GM23338 (cell line): ENCODE data around the gene GPR39. TPM values are rescaled to one million over a fixed set of nuclear protein-coding genes. Genes with fewer than 3 reads are reported as not detected.

Experiments used
- ATAC-seq: fragments of 200-7000 bp; cut with Tn5 transposase; 3 replicates; pipeline ENCODE4 v1.9.1; 2020
- DNase-seq: peaks from one replicate; pipeline ENCODE4 v3.0.0-alpha.2; 2015; ENCODE audit warnings: low spot score
- H2AFZ ChIP-seq: fragments of 200-600 bp; sonication (generic); 2 replicates; pipeline ENCODE4 v1.8.0; 2016; ENCODE audit warnings: antibody characterized with exemption, mild to moderate bottlenecking, moderate library complexity
- H3F3A ChIP-seq: fragments of 200-600 bp; sonication (generic); replicated peaks from 2 replicates; pipeline ENCODE4 v1.8.0; 2017; ENCODE audit warnings: antibody characterized with exemption, mixed run types, low read depth
- H3K27ac ChIP-seq: fragments of 200-600 bp; sonication (generic); 2 replicates; pipeline ENCODE4 v1.6.1; 2016; ENCODE audit warnings: low read depth
- H3K27me3 ChIP-seq: fragments of 200-600 bp; sonication (generic); 2 replicates; pipeline ENCODE4 v1.8.0; 2016; ENCODE audit warnings: mild to moderate bottlenecking, mixed run types, moderate library complexity; ENCODE audit not compliant: insufficient read depth
- H3K36me3 ChIP-seq: fragments of 200-600 bp; sonication (generic); 2 replicates; pipeline ENCODE4 v1.8.0; 2016; ENCODE audit warnings: mild to moderate bottlenecking; ENCODE audit not compliant: insufficient read depth
- H3K4me1 ChIP-seq: fragments of 200-600 bp; sonication (generic); 2 replicates; pipeline ENCODE4 v1.8.0; 2016; ENCODE audit warnings: mild to moderate bottlenecking, moderate library complexity; ENCODE audit not compliant: insufficient read depth
- H3K4me2 ChIP-seq: fragments of 200-600 bp; sonication (generic); 2 replicates; pipeline ENCODE4 v1.7.1; 2017; ENCODE audit warnings: mixed run types
- H3K4me3 ChIP-seq: fragments of 200-600 bp; sonication (generic); 2 replicates; pipeline ENCODE4 v1.6.1; 2016; ENCODE audit warnings: mixed run types
- H3K79me2 ChIP-seq: fragments of 200-600 bp; sonication (generic); replicated peaks from 2 replicates; pipeline ENCODE4 v1.8.0; 2017; ENCODE audit warnings: mild to moderate bottlenecking; ENCODE audit not compliant: insufficient read depth
- H3K9me2 ChIP-seq: fragments of 200-600 bp; sonication (generic); 2 replicates; pipeline ENCODE4 v1.8.0; 2017; ENCODE audit not compliant: insufficient read depth
- H4K20me1 ChIP-seq: fragments of 200-600 bp; sonication (generic); replicated peaks from 2 replicates; pipeline ENCODE4 v1.8.0; 2017; ENCODE audit warnings: mild to moderate bottlenecking; ENCODE audit not compliant: insufficient read depth
- H3K27ac Mint-ChIP-seq: 2 replicates; pipeline ENCODE4 v1.8.0; 2020; ENCODE audit warnings: inconsistent platforms, mild to moderate bottlenecking, moderate library complexity, mixed read lengths
- H3K27me3 Mint-ChIP-seq: 3 replicates; pipeline ENCODE4 v1.8.0; 2022; ENCODE audit warnings: low read depth, mild to moderate bottlenecking, moderate library complexity, mixed read lengths, inconsistent platforms; ENCODE audit not compliant: insufficient read depth, poor library complexity
- H3K36me3 Mint-ChIP-seq: 3 replicates; pipeline ENCODE4 v1.8.0; 2021; ENCODE audit warnings: low read depth, mild to moderate bottlenecking, inconsistent platforms, moderate library complexity, mixed read lengths
- H3K4me1 Mint-ChIP-seq: 3 replicates; pipeline ENCODE4 v1.8.0; 2020; ENCODE audit warnings: mild to moderate bottlenecking, inconsistent platforms, mixed read lengths
- H3K4me3 Mint-ChIP-seq: 3 replicates; pipeline ENCODE4 v1.8.0; 2021; ENCODE audit warnings: moderate library complexity, mild to moderate bottlenecking, inconsistent platforms, mixed read lengths
- H3K9me3 Mint-ChIP-seq: 3 replicates; pipeline ENCODE4 v1.8.0; 2020; ENCODE audit warnings: moderate library complexity, mild to moderate bottlenecking, inconsistent platforms, mixed read lengths
- CREB1 ChIP-seq: fragments of 250-450 bp; sonication (Bioruptor Pico); IDR thresholded peaks from 2 replicates; pipeline ENCODE4 v1.5.0; 2020; ENCODE audit warnings: low read depth, mild to moderate bottlenecking, moderate library complexity
- EZH2 ChIP-seq: fragments of 200-600 bp; sonication (generic); IDR thresholded peaks from one replicate; pipeline ENCODE4 v1.8.0; 2017; ENCODE audit warnings: antibody characterized with exemption, mild to moderate bottlenecking, low read depth; ENCODE audit not compliant: unreplicated experiment
- JUNB ChIP-seq: IDR thresholded peaks from one replicate; pipeline ENCODE4 v1.6.1; 2016; ENCODE audit warnings: antibody characterized with exemption; ENCODE audit not compliant: unreplicated experiment
- NANOG ChIP-seq: IDR thresholded peaks from 2 replicates; pipeline ENCODE4 v1.6.1; 2016; ENCODE audit warnings: antibody characterized with exemption, borderline replicate concordance
- POLR2AphosphoS5 ChIP-seq: IDR thresholded peaks from 2 replicates; pipeline ENCODE4 v1.6.1; 2016; ENCODE audit warnings: antibody characterized with exemption, low read depth
- STAT1 ChIP-seq: IDR thresholded peaks from one replicate; pipeline ENCODE4 v1.6.1; 2016; ENCODE audit warnings: antibody characterized with exemption; ENCODE audit not compliant: unreplicated experiment
- ZNF114 ChIP-seq: fragments of 250-450 bp; sonication (Bioruptor Pico); IDR thresholded peaks from 2 replicates; pipeline ENCODE4 v1.5.0; 2020; ENCODE audit warnings: mild to moderate bottlenecking, moderate library complexity
- ZNF331 ChIP-seq: fragments of 250-450 bp; sonication (Bioruptor Pico); IDR thresholded peaks from 2 replicates; pipeline ENCODE4 v1.5.0; 2020; ENCODE audit warnings: low read depth, mild to moderate bottlenecking, moderate library complexity
- polyA plus RNA-seq: library from polyadenylated mRNA; unstranded; fragments of >200 nt; fragmentation: Nextera tagmentation; extraction: Ambion mirVana; gene quantifications from 2 replicates; pipeline ENCODE4 v1.2.1, GENCODE V29; 2016
- total RNA-seq: library from RNA; depleted of rRNA; stranded (reverse); fragments of >200 nt; shearing (Covaris generic); gene quantifications from 2 replicates; pipeline ENCODE4 v1.2.3, GENCODE V29; 2014
- TF ChIP-seq, protein P1 (sequence below): IDR thresholded peaks from one replicate; pipeline ENCODE4 v1.6.1; 2018; ENCODE audit warnings: antibody characterized with exemption; ENCODE audit not compliant: unreplicated experiment
- TF ChIP-seq, protein P2 (sequence below): IDR thresholded peaks from 2 replicates; pipeline ENCODE4 v1.6.1; 2016; ENCODE audit warnings: antibody characterized with exemption
- TF ChIP-seq, protein P3 (sequence below): fragments of 250-450 bp; sonication (Bioruptor Pico); IDR thresholded peaks from 2 replicates; pipeline ENCODE4 v1.5.0; 2020; ENCODE audit warnings: mild to moderate bottlenecking, moderate library complexity
- TF ChIP-seq, protein P4 (sequence below), 2 experiments: fragments of 200-600 bp in 1 of 2; sonication (generic) in 1 of 2; conservative IDR thresholded peaks; 2 replicates each; pipeline versions ENCODE4 v1.5.1 to v1.6.1; 2016 to 2017; ENCODE audit warnings: antibody characterized with exemption in 2 of 2, low read depth in 2 of 2, mild to moderate bottlenecking in 2 of 2, moderate library complexity in 1 of 2

The GPR39 gene
- total and polyA plus RNA-seq, 2 experiments from 2014 or later: 0.55 to 1.9 TPM

DNA sequence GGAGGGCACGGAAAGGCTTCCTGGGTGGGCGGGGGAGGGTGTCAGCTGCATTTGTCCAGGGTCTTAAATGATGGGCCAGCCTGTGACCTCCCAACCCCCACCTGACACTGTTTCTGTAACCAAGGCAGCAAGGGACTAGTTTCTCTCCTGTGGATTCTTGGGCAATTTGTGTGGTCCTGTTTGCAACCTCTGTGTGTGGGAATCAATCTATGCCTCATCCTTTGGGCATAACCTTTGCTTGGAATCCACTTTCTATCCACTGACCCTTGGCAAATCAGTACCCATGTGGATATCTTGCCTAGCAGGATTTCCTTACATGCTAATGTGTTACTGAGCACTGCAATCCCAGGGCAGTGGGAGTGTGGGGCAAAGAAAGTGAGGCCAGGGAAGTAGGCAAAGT lies 54.1 kb downstream of the GPR39 start:
- no peak for DNase-seq
- Mint-ChIP-seq H3K4me3 (no peak overlapping the region), H3K9me3 (peaks cover 15% of the 10 kb centered on the region), H3K36me3 (peaks cover 10% of the 10 kb centered on the region), H3K27ac (no peak overlapping the region), H3K4me1 (no peaks in the 10 kb centered on the region), H3K27me3 (no peaks in the 10 kb centered on the region)
- no peaks in the 10 kb centered on the region; the same call in 1 of the 2 replicates for H3K36me3 ChIP-seq
- H2AFZ ChIP-seq: no peak overlapping the region
- H3K27me3 ChIP-seq: no peaks in the 10 kb centered on the region
- no peaks in the 10 kb centered on the region for H3K79me2 ChIP-seq
- H4K20me1 ChIP-seq: no peaks in the 10 kb centered on the region
- H3K4me3 ChIP-seq: no peak overlapping the region
- H3K9me2 ChIP-seq: peaks cover 19% of the 10 kb centered on the region; the same call in 1 of the 2 replicates
- ATAC-seq: no peak
- H3K27ac ChIP-seq: no peak overlapping the region
- H3F3A ChIP-seq: no peaks in the 10 kb centered on the region
- no peaks in the 10 kb centered on the region for H3K4me1 ChIP-seq
- TF ChIP-seq NANOG: no peak
- TF ChIP-seq CREB1 (CRISPR knock-in tag): no peak
- TF ChIP-seq, protein P1, sequence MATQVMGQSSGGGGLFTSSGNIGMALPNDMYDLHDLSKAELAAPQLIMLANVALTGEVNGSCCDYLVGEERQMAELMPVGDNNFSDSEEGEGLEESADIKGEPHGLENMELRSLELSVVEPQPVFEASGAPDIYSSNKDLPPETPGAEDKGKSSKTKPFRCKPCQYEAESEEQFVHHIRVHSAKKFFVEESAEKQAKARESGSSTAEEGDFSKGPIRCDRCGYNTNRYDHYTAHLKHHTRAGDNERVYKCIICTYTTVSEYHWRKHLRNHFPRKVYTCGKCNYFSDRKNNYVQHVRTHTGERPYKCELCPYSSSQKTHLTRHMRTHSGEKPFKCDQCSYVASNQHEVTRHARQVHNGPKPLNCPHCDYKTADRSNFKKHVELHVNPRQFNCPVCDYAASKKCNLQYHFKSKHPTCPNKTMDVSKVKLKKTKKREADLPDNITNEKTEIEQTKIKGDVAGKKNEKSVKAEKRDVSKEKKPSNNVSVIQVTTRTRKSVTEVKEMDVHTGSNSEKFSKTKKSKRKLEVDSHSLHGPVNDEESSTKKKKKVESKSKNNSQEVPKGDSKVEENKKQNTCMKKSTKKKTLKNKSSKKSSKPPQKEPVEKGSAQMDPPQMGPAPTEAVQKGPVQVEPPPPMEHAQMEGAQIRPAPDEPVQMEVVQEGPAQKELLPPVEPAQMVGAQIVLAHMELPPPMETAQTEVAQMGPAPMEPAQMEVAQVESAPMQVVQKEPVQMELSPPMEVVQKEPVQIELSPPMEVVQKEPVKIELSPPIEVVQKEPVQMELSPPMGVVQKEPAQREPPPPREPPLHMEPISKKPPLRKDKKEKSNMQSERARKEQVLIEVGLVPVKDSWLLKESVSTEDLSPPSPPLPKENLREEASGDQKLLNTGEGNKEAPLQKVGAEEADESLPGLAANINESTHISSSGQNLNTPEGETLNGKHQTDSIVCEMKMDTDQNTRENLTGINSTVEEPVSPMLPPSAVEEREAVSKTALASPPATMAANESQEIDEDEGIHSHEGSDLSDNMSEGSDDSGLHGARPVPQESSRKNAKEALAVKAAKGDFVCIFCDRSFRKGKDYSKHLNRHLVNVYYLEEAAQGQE: no peak
- TF ChIP-seq JUNB: no peak
- TF ChIP-seq, protein P2, sequence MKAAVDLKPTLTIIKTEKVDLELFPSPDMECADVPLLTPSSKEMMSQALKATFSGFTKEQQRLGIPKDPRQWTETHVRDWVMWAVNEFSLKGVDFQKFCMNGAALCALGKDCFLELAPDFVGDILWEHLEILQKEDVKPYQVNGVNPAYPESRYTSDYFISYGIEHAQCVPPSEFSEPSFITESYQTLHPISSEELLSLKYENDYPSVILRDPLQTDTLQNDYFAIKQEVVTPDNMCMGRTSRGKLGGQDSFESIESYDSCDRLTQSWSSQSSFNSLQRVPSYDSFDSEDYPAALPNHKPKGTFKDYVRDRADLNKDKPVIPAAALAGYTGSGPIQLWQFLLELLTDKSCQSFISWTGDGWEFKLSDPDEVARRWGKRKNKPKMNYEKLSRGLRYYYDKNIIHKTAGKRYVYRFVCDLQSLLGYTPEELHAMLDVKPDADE: no peak
- TF ChIP-seq, protein P3, sequence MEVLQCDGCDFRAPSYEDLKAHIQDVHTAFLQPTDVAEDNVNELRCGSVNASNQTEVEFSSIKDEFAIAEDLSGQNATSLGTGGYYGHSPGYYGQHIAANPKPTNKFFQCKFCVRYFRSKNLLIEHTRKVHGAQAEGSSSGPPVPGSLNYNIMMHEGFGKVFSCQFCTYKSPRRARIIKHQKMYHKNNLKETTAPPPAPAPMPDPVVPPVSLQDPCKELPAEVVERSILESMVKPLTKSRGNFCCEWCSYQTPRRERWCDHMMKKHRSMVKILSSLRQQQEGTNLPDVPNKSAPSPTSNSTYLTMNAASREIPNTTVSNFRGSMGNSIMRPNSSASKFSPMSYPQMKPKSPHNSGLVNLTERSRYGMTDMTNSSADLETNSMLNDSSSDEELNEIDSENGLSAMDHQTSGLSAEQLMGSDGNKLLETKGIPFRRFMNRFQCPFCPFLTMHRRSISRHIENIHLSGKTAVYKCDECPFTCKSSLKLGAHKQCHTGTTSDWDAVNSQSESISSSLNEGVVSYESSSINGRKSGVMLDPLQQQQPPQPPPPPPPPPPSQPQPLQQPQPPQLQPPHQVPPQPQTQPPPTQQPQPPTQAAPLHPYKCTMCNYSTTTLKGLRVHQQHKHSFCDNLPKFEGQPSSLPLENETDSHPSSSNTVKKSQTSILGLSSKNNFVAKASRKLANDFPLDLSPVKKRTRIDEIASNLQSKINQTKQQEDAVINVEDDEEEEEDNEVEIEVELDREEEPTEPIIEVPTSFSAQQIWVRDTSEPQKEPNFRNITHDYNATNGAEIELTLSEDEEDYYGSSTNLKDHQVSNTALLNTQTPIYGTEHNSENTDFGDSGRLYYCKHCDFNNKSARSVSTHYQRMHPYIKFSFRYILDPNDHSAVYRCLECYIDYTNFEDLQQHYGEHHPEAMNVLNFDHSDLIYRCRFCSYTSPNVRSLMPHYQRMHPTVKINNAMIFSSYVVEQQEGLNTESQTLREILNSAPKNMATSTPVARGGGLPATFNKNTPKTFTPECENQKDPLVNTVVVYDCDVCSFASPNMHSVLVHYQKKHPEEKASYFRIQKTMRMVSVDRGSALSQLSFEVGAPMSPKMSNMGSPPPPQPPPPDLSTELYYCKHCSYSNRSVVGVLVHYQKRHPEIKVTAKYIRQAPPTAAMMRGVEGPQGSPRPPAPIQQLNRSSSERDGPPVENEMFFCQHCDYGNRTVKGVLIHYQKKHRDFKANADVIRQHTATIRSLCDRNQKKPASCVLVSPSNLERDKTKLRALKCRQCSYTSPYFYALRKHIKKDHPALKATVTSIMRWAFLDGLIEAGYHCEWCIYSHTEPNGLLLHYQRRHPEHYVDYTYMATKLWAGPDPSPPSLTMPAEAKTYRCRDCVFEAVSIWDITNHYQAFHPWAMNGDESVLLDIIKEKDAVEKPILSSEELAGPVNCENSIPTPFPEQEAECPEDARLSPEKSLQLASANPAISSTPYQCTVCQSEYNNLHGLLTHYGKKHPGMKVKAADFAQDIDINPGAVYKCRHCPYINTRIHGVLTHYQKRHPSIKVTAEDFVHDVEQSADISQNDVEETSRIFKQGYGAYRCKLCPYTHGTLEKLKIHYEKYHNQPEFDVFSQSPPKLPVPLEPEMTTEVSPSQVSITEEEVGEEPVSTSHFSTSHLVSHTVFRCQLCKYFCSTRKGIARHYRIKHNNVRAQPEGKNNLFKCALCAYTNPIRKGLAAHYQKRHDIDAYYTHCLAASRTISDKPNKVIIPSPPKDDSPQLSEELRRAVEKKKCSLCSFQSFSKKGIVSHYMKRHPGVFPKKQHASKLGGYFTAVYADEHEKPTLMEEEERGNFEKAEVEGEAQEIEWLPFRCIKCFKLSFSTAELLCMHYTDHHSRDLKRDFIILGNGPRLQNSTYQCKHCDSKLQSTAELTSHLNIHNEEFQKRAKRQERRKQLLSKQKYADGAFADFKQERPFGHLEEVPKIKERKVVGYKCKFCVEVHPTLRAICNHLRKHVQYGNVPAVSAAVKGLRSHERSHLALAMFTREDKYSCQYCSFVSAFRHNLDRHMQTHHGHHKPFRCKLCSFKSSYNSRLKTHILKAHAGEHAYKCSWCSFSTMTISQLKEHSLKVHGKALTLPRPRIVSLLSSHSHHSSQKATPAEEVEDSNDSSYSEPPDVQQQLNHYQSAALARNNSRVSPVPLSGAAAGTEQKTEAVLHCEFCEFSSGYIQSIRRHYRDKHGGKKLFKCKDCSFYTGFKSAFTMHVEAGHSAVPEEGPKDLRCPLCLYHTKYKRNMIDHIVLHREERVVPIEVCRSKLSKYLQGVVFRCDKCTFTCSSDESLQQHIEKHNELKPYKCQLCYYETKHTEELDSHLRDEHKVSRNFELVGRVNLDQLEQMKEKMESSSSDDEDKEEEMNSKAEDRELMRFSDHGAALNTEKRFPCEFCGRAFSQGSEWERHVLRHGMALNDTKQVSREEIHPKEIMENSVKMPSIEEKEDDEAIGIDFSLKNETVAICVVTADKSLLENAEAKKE (CRISPR knock-in tag): no peak
- TF ChIP-seq POLR2AphosphoS5: no peak
- no peak for TF ChIP-seq EZH2
- no peak for TF ChIP-seq ZNF331 (CRISPR knock-in tag)
- TF ChIP-seq, protein P4, sequence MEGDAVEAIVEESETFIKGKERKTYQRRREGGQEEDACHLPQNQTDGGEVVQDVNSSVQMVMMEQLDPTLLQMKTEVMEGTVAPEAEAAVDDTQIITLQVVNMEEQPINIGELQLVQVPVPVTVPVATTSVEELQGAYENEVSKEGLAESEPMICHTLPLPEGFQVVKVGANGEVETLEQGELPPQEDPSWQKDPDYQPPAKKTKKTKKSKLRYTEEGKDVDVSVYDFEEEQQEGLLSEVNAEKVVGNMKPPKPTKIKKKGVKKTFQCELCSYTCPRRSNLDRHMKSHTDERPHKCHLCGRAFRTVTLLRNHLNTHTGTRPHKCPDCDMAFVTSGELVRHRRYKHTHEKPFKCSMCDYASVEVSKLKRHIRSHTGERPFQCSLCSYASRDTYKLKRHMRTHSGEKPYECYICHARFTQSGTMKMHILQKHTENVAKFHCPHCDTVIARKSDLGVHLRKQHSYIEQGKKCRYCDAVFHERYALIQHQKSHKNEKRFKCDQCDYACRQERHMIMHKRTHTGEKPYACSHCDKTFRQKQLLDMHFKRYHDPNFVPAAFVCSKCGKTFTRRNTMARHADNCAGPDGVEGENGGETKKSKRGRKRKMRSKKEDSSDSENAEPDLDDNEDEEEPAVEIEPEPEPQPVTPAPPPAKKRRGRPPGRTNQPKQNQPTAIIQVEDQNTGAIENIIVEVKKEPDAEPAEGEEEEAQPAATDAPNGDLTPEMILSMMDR (conservative IDR thresholded peaks at IDR 0.05; ENCODE audit: low read depth in 2 of 2): no peak
- TF ChIP-seq ZNF114 (CRISPR knock-in tag): no peak
- TF ChIP-seq STAT1: no peak
- no peak overlapping the region for H3K4me2 ChIP-seq
